Measurements from ENCODE around the gene HSD11B1L.
A peak's percentile ranks its signal among the peaks of the same experiment; 100 is the strongest.

HSD11B1L gene

DNA sequence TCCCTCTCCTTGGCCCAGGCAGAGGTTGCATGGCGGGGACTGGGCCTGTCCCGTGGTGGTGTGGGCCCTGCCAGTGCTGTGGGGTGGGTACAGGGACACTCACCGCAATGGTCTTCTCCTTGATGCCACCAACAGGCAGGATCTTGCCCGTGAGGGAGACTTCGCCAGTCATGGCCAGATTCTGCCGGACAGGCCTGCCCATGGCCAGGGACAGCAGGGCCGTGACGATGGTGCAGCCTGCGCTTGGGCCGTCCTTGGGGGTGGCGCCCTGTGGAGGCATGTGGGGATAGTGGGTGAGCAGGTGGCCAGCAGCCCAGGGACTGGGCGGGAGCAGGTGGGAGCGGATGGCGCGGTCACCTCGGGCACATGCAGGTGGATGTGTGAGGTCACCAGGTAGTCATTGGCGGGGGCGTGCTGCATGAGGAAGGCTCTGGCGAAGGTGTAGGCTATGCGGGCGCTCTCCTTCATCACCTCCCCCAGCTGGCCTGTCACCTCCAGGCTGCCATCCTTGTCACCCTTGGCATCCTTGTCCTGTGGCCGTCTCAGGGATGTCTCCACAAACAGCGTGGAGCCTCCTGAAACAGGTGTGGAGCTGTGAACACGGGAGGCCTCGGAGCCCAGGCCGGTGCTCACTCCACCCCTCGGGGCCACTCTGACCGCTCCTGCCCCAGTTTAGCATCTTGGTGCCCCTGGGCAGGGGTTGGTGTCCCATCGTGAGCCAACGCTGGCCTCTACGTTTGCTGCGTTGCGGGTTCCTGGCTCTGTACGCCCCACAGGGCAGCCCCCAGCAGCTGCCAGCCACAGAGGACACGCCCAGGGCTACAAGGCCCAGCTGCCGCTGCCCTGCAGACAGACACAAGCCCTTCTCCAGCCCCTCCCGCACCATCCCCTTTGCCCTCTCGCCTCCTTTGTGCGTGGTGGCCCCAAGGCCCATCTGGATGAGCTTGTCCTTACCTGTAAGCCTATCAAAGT, 12.7 kb downstream of the HSD11B1L start (continued):
- TF ChIP-seq, protein P1, sequence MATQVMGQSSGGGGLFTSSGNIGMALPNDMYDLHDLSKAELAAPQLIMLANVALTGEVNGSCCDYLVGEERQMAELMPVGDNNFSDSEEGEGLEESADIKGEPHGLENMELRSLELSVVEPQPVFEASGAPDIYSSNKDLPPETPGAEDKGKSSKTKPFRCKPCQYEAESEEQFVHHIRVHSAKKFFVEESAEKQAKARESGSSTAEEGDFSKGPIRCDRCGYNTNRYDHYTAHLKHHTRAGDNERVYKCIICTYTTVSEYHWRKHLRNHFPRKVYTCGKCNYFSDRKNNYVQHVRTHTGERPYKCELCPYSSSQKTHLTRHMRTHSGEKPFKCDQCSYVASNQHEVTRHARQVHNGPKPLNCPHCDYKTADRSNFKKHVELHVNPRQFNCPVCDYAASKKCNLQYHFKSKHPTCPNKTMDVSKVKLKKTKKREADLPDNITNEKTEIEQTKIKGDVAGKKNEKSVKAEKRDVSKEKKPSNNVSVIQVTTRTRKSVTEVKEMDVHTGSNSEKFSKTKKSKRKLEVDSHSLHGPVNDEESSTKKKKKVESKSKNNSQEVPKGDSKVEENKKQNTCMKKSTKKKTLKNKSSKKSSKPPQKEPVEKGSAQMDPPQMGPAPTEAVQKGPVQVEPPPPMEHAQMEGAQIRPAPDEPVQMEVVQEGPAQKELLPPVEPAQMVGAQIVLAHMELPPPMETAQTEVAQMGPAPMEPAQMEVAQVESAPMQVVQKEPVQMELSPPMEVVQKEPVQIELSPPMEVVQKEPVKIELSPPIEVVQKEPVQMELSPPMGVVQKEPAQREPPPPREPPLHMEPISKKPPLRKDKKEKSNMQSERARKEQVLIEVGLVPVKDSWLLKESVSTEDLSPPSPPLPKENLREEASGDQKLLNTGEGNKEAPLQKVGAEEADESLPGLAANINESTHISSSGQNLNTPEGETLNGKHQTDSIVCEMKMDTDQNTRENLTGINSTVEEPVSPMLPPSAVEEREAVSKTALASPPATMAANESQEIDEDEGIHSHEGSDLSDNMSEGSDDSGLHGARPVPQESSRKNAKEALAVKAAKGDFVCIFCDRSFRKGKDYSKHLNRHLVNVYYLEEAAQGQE (tag by site-specific recombination; IDR thresholded peaks at IDR 0.05), result no peak
- TF ChIP-seq ZNF623 (tag by site-specific recombination; IDR thresholded peaks at IDR 0.05) (no peak), GLIS2 (tag by site-specific recombination; IDR thresholded peaks at IDR 0.05) (no peak), ZNF133 (tag by site-specific recombination; IDR thresholded peaks at IDR 0.05) (no peak), SALL2 (tag by site-specific recombination; IDR thresholded peaks at IDR 0.05; ENCODE audit: borderline replicate concordance) (no peak), ZNF341 (tag by site-specific recombination; IDR thresholded peaks at IDR 0.05; ENCODE audit: low read depth) (peak; percentile 31; the same call in 1 of the 2 replicates), ZNF324 (tag by site-specific recombination; IDR thresholded peaks at IDR 0.05) (no peak), ZNF558 (tag by site-specific recombination; IDR thresholded peaks at IDR 0.05) (no peak), ZNF366 (tag by site-specific recombination; conservative IDR thresholded peaks at IDR 0.05) (no peak), ZNF202 (tag by site-specific recombination; IDR thresholded peaks at IDR 0.05; ENCODE audit: borderline replicate concordance) (no peak)
- TF ChIP-seq, protein P2, sequence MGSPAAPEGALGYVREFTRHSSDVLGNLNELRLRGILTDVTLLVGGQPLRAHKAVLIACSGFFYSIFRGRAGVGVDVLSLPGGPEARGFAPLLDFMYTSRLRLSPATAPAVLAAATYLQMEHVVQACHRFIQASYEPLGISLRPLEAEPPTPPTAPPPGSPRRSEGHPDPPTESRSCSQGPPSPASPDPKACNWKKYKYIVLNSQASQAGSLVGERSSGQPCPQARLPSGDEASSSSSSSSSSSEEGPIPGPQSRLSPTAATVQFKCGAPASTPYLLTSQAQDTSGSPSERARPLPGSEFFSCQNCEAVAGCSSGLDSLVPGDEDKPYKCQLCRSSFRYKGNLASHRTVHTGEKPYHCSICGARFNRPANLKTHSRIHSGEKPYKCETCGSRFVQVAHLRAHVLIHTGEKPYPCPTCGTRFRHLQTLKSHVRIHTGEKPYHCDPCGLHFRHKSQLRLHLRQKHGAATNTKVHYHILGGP (tag by site-specific recombination; IDR thresholded peaks at IDR 0.05), result no peak

DNA sequence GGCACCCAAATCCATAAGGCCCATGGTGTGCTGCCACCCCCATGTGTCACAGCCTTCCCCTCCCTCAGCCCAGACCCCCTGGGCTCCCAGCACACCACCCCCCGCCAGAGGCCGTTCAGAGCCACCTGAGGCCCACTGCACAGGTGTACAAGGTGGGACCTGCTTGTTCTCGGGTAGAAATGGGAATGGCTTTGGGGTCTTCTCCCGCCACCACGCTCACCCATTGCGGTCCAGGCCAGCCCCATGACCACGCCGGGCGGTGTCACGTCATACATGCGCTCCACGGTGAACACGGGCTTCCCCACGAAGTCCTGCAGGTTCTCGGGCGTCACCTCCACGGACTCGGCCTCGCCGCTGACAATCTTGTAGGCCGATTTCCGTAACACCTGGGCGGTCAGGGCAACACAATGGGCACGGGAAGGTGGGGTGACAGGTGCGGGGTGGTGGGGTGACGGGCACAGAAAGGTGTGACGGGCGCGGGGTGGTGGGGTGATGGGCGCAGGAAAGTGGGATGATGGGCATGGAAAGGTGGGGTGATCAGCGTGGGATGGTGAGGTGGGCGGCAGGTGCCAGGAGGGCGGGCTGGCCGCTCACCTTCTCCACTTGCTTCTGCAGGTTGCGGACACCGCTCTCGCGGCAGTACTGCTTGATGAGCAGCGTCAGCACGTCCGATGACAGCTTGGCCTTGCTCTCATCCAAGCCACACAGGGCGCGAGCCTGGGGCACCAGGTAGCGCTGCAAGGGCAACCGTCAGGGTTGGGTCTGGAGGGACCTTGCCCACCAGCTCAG, 13.5 kb downstream of the HSD11B1L start:
- POLR2A ChIA-PET, result interaction anchor here (0.5 to 3.0 kb wide), 7 partner anchors 11 to 1339 kb away, joined by 3 to 12 read pairs (median 5); partner anchors contain the start of genes CATSPERD and LONP1
- Histone ChIP-seq H3K27ac (ENCODE audit: extremely low read depth, low read depth, low read length) (0 out of 2 replicates have a peak overlapping the region, but pooled peaks have one; percentile 35), H3K4me3 (ENCODE audit: low read depth, low read length) (no peak overlapping the region), H3K36me3 (ENCODE audit: control insufficient read depth in 2 of 2, insufficient read depth in 1 of 2, low read length in 2 of 2) (peaks cover 5 to 82% of the 10 kb centered on the region in 2 experiments; a peak in 2 of 3 replicates), H3K4me1 (ENCODE audit: control insufficient read depth, insufficient read depth, low read length) (no peaks in the 10 kb centered on the region; the same call in 1 of the 2 replicates), H3K9me3 (ENCODE audit: control insufficient read depth, insufficient read depth, low read depth, low read length) (no peaks in the 10 kb centered on the region)
- CTCF ChIA-PET, result no interaction called here
- TF ChIP-seq, protein P1 (tag by site-specific recombination; IDR thresholded peaks at IDR 0.05), result no peak
- TF ChIP-seq, protein P3, sequence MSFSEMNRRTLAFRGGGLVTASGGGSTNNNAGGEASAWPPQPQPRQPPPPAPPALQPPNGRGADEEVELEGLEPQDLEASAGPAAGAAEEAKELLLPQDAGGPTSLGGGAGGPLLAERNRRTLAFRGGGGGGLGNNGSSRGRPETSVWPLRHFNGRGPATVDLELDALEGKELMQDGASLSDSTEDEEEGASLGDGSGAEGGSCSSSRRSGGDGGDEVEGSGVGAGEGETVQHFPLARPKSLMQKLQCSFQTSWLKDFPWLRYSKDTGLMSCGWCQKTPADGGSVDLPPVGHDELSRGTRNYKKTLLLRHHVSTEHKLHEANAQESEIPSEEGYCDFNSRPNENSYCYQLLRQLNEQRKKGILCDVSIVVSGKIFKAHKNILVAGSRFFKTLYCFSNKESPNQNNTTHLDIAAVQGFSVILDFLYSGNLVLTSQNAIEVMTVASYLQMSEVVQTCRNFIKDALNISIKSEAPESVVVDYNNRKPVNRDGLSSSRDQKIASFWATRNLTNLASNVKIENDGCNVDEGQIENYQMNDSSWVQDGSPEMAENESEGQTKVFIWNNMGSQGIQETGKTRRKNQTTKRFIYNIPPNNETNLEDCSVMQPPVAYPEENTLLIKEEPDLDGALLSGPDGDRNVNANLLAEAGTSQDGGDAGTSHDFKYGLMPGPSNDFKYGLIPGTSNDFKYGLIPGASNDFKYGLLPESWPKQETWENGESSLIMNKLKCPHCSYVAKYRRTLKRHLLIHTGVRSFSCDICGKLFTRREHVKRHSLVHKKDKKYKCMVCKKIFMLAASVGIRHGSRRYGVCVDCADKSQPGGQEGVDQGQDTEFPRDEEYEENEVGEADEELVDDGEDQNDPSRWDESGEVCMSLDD (tag by site-specific recombination; IDR thresholded peaks at IDR 0.05), result no peak; the same call in 1 of the 2 replicates
- TF ChIP-seq, protein P4, sequence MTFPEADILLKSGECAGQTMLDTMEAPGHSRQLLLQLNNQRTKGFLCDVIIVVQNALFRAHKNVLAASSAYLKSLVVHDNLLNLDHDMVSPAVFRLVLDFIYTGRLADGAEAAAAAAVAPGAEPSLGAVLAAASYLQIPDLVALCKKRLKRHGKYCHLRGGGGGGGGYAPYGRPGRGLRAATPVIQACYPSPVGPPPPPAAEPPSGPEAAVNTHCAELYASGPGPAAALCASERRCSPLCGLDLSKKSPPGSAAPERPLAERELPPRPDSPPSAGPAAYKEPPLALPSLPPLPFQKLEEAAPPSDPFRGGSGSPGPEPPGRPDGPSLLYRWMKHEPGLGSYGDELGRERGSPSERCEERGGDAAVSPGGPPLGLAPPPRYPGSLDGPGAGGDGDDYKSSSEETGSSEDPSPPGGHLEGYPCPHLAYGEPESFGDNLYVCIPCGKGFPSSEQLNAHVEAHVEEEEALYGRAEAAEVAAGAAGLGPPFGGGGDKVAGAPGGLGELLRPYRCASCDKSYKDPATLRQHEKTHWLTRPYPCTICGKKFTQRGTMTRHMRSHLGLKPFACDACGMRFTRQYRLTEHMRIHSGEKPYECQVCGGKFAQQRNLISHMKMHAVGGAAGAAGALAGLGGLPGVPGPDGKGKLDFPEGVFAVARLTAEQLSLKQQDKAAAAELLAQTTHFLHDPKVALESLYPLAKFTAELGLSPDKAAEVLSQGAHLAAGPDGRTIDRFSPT (tag by site-specific recombination; IDR thresholded peaks at IDR 0.05), result peak; percentile 97
- TF ChIP-seq GLIS2 (tag by site-specific recombination; IDR thresholded peaks at IDR 0.05) (peak; percentile 69), SCRT1 (tag by site-specific recombination; IDR thresholded peaks at IDR 0.05; ENCODE audit: borderline replicate concordance) (no peak), GLI4 (tag by site-specific recombination; IDR thresholded peaks at IDR 0.05) (no peak), ZNF521 (tag by site-specific recombination; IDR thresholded peaks at IDR 0.05) (no peak), EGR2 (tag by site-specific recombination; IDR thresholded peaks at IDR 0.05; ENCODE audit: low read depth) (peak; percentile 72), ZFHX2 (tag by site-specific recombination; conservative IDR thresholded peaks at IDR 0.05) (peak; percentile 64), ZNF600 (tag by site-specific recombination; IDR thresholded peaks at IDR 0.05) (peak; percentile 93)
